Suppressor macrophage treated with lipopolysaccharide for 4 hours (primary cell): Measurements from ENCODE around the gene CKMT2.
"Not testable (repeated sequence)": the region's sequence is repeated elsewhere in the genome, so short reads cannot be mapped to it uniquely, and the experiment has no call there.

Experiments
- DNase-seq: peaks from one replicate; pipeline ENCODE4 v3.0.0-alpha.2; 2020

Gene CKMT2

DNA sequence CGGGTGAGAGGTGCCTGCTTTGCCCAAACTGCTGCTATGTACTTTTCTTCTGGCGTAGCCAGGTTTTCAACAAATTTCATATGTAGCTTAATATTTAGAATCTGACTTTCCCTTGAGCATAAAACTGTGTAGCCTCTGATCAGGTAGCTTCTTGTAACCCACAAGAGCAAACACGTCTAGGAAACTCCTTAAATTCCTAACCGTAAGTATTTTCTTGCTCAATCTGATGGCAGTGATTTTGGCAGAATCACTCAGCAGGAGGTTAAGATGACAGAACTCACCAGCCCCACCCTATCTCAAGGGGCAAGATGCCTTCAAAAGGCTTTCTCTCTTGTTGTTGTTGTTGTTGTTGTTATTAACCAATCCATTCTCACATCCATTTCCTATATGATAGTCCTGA, 20.8 kb downstream of the CKMT2 start:
- no peak for DNase-seq

GRCh38 chr5:81254886-81255559, 21.9 kb downstream of the CKMT2 start:
- no peak for DNase-seq

DNA sequence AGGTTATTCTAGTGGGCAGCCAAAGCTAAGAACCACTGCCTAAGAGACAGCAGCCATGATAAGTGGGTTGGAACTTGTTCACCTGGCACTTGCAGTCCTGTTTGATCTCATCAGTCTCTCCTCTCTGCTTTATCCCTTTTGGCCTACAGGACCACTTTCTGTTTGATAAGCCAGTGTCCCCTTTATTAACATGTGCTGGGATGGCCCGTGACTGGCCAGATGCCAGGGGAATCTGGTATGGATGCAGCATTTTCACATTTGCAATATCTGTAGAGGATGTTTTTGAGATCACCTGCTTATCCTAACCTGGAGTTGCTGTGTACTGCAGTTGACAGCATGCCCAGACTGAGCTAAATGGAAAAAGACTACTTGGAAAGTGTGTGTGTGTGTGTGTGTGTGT, 23.6 kb downstream of the CKMT2 start:
- DNase-seq = no peak

GRCh38 chr5:81262796-81263195, 29.7 kb downstream of the CKMT2 start:
- DNase-seq = not testable (repeated sequence)

DNA sequence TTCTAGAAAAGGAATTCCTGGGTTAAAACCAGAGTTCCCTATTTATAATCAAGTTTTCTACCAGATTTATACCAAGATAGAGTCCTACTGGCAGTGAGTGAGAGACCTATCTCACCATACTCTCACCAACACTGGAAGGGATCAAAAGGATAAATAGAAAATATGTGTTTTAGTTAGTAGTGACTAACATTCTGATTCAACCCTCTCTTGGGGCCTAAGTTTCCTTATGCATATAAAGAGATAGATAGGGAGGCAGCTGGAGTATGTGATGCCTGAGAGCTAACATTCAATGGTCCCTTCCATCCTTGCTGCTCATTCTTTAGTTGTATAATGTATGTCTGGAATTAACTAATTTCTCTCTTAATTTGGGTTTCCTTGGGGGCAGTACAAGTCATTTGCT, 32.0 kb downstream of the CKMT2 start:
- DNase-seq = no peak

DNA sequence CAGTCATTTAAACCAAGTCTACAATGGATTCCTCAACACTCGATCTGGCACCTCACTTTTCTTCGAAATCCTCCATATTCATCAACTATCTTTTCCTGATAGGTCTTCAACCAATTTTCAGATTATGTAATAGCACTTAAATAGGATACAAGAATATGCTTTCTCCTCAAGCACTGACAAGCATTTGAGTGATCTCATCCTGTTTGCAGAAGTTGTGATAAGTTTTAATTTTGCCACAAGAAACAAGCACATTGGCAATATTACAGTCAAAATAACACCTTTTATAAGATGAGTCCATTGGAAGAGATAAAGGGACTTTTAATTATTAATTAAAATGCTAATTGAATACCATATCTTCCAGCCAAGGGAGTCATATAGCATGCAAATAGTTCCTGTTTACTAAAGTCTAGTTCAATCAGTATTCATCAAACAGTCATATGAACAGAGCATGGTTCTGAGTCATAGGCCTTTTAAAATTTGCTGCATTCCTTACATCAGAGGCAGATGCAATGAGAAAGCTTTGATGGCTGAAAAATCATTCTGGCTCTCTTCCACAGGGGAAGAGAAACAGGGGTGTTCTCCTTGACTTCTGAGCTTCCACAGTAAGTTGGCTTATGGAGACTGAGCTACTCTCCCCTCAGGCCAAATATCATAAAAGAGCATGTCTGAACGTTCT, 35.5 kb downstream of the CKMT2 start:
- DNase-seq = peak; percentile 74

- no peak for DNase-seq
Observed at GRCh38 chr5:81269751-81270393, 36.8 kb downstream of the CKMT2 start.

DNA sequence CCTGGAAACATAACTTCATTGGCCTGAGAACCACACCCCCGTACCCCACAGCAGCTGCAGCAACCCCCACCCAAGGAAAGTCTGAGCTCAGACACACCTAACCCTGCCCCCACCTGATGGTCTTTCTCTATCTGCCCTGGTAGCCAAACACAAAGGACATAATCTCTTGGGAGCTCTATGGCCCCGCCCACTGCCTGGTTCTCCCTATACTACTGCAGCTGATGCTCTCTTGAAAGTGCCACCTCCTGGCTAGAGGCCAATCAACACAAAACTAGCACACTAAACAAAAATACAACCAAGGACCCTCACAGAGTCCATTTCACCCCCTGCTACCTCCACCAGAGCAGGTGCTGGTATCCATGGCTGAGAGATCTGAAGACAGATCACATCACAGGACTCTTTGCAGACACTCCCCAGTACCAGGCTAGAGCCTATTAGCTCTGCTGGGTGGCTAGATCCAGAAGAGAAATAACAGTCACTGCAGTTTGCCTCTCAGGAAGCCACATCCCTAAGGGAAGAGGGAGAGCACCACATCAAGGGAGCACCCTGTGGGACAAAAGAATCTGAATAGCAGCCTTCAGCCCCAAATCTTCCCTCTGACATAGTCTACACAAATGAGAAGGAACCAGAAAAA, 37.4 kb downstream of the CKMT2 start:
- DNase-seq = not testable (repeated sequence)

DNA sequence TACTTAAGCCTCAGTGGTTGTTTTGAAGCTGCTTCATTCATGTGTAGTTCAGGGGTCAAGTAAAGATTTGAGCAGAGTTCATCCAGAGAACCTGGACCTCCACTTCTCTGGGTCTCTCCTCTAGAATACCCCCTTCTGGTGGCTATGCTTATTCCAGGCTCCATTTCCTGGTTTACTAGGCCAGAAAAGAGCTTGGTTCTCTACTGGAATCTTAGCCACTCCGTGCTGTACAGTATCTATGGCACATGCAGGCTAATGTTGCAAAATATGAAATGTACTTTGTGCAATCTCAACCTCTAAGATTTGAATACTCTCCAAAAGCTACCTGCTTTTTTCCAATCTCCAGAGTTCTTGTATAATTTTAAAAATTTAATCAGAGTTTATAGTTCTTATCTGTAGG, 50.9 kb downstream of the CKMT2 start:
- DNase-seq = no peak

GRCh38 chr5:81286059-81286617, 53.0 kb downstream of the CKMT2 start:
- DNase-seq = no peak

DNA sequence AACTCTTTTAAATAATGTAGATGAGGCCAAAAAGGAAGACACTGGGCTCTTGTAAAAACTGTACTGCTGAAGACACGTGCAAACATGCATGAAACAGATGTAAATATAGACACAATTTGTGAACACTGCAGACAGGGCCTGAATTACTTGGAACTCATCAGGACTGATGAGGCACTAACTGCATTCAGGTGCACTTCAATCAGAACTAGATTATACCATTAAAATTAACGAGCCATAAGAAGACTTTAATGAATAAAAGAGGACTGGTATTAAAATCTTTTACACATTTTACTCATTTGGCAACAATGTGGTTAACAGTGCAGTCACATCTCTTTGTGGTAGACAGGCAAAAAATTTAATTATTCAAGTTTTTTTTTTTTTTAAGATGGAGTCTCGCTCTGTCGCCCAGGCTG, 54.9 kb downstream of the CKMT2 start:
- DNase-seq = no peak

DNA sequence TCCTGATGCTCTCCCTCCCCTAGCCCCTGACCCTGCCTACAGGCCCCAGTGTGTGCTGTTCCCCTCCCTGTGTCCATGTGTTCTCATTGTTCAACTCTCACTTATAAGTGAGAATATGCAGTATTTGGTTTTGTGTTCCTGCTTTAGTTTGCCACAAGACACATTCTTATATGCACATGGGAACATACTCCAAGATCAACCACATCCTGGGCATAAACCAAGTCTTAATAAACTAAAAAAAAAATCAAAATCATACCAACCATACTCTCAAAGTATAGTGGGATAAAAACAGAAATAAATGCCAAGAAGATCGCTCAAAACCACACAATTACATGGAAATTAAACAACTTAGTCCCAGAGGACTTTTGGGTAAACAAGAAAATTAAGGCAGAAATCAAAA, 57.0 kb downstream of the CKMT2 start:
- no peak for DNase-seq

DNA sequence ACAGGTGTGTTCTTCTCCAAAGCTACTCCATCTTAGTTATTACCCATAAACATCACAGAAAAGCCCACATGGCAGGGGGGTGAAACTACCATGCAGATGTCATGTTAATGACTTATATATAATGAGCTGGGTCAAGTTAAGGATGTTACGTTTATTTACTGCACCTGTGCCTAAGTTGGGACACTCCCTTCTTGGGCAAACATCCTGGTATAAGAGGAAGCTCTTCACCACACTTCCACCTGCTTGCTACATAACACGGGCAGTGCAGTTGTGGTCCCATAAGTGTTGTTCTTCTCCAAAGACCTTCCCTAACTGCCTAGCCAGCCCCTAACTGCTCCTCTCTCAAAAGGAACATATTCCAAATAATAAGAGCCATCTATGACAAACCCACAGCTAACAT, 59.0 kb downstream of the CKMT2 start:
- no peak for DNase-seq

- not testable (repeated sequence) for DNase-seq
Observed at GRCh38 chr5:81294021-81294420, 60.9 kb downstream of the CKMT2 start.

- no peak for DNase-seq
Observed at GRCh38 chr5:81297531-81297930, 64.4 kb downstream of the CKMT2 start.

DNA sequence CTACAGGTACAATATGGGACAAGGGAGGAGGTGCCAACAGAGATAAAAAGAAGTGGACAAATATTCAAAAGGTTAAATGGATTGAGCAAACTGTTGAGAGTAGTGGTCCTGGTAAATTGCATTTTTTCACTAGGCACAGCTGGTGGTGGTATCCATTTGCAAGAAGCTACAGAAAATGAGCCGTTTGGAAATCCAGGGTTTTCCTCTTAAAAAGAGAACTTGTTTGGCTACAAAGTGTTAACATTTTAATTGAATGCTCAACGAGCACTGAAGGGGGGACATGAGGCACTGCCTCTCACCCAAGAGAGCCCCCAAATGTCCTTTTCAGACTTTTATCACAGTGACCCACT, 67.8 kb downstream of the CKMT2 start:
- DNase-seq = peak; percentile 31

GRCh38 chr5:81301271-81302015, 68.3 kb downstream of the CKMT2 start, which contains the start of gene ZCCHC9:
TSS of gene ZCCHC9 (plus strand) at chr5:81301587. CDS start at chr5:81304758, 3,171 bp downstream.
- DNase-seq = peak; percentile 97

DNA sequence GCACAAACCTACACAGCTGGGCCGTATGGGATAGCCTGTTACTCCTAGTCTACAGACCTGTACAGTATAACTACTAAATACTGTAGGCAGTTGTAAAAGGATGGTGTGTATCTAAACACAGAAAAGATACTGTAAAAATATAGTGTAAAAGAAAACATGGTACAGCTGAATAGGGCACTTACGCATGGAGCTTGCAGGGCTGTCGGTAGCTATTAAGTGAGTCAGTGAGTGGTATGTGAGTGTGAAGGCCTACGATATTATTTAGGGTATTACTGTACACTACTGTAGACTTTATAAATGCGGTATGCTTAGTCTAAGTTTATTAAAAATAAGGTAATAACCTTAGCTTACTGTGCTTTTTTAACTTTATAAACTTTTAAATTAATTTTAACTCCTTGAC, 69.5 kb downstream of the CKMT2 start:
- no peak for DNase-seq

GRCh38 chr5:81303563-81303962, 70.4 kb downstream of the CKMT2 start:
- no peak for DNase-seq

GRCh38 chr5:81305785-81306184, 72.7 kb downstream of the CKMT2 start:
- peak; percentile 40 for DNase-seq

- no peak for DNase-seq
Observed at GRCh38 chr5:81308836-81309235, 75.7 kb downstream of the CKMT2 start.

- no peak for DNase-seq
Observed at GRCh38 chr5:81310402-81311063, 77.4 kb downstream of the CKMT2 start.
